ENCODE data around the gene LCN12.

GRCh38 chr9:136939996-136940525, 12.0 kb upstream of the LCN12 start:
- TF ChIP-seq POLR2A (IDR thresholded peaks at IDR 0.05), result no peak
- TF ChIP-seq, protein P1, sequence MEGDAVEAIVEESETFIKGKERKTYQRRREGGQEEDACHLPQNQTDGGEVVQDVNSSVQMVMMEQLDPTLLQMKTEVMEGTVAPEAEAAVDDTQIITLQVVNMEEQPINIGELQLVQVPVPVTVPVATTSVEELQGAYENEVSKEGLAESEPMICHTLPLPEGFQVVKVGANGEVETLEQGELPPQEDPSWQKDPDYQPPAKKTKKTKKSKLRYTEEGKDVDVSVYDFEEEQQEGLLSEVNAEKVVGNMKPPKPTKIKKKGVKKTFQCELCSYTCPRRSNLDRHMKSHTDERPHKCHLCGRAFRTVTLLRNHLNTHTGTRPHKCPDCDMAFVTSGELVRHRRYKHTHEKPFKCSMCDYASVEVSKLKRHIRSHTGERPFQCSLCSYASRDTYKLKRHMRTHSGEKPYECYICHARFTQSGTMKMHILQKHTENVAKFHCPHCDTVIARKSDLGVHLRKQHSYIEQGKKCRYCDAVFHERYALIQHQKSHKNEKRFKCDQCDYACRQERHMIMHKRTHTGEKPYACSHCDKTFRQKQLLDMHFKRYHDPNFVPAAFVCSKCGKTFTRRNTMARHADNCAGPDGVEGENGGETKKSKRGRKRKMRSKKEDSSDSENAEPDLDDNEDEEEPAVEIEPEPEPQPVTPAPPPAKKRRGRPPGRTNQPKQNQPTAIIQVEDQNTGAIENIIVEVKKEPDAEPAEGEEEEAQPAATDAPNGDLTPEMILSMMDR (IDR thresholded peaks at IDR 0.05), result no peak

Measured in Peyer's patch (tissue), 4 donors.